Measurements from ENCODE around the gene STK32B. TPM values are rescaled to one million over a fixed set of nuclear protein-coding genes. Genes with fewer than 3 reads are reported as not detected.

The STK32B gene
- total and polyA plus RNA-seq, 2 donors (not counting 1 experiment from before 2014, with no cell fraction given), result 0.22 to 0.30 TPM

DNA sequence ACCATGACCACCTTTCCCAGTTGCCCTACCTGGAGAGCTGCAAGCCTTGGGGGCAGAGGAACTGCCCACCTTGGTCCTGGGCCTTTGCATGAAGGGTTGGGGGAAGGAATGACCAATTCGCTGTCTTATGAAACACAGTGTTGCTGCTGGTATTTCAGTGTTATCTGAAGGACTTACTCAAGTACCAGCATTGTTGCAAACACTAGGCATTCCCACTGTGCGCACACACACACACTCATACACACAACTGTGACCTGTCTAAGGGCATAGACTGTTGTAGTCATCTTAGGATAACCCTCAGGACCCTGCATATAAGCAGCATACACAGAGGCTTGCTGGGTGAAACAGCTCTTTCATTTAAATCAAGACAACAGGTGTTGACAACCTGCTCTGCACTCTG is 446.2 kb downstream of the STK32B start:
- Histone ChIP-seq H3K4me1 (ENCODE audit: control insufficient read depth in 2 of 2, insufficient read depth in 2 of 2, low read length in 2 of 2) (no peaks in the 10 kb centered on the region), H4K20me1 (ENCODE audit: control insufficient read depth, insufficient read depth, low read length, poor library complexity, severe bottlenecking) (no peaks in the 10 kb centered on the region), H3K9me3 (ENCODE audit: control extremely low read depth in 1 of 3, control insufficient read depth in 2 of 3, insufficient read depth in 1 of 3, low read length in 2 of 3) (no peaks in the 10 kb centered on the region), H3K36me3 (replicated peaks in 1 of 2; ENCODE audit: control extremely low read depth in 1 of 2, control insufficient read depth in 1 of 2, extremely low read depth in 1 of 2, insufficient read depth in 2 of 2, low read length in 1 of 2) (no peaks in the 10 kb centered on the region), H3K4me2 (replicated peaks; ENCODE audit: low read depth, low read length, poor library complexity, severe bottlenecking) (no peak overlapping the region), H3K9ac (ENCODE audit: low read length) (no peak overlapping the region), H3K27ac (ENCODE audit: low read length in 2 of 2) (no peak overlapping the region), H3K27me3 (replicated peaks in 1 of 4; ENCODE audit: control extremely low read depth in 1 of 4, control insufficient read depth in 3 of 4, insufficient read depth in 4 of 4, low read length in 3 of 4) (no peaks in the 10 kb centered on the region), H3K79me2 (ENCODE audit: control insufficient read depth, insufficient read depth, low read length) (no peaks in the 10 kb centered on the region), H3K4me3 (ENCODE audit: control extremely low read depth in 1 of 5, extremely low read depth in 1 of 5, insufficient read depth in 1 of 5, low read depth in 2 of 5, low read length in 4 of 5) (no peak overlapping the region), H2AFZ (ENCODE audit: insufficient read depth, low read depth, low read length, poor library complexity, severe bottlenecking) (no peak overlapping the region)
- ATAC-seq (ENCODE audit: low read depth) (no peak), DNase-seq (no peak)
- no peak for TF ChIP-seq EZH2 (IDR thresholded peaks at IDR 0.05; ENCODE audit: borderline replicate concordance, insufficient read depth, low read depth, low read length, poor library complexity, severe bottlenecking)
- TF ChIP-seq, protein P1, sequence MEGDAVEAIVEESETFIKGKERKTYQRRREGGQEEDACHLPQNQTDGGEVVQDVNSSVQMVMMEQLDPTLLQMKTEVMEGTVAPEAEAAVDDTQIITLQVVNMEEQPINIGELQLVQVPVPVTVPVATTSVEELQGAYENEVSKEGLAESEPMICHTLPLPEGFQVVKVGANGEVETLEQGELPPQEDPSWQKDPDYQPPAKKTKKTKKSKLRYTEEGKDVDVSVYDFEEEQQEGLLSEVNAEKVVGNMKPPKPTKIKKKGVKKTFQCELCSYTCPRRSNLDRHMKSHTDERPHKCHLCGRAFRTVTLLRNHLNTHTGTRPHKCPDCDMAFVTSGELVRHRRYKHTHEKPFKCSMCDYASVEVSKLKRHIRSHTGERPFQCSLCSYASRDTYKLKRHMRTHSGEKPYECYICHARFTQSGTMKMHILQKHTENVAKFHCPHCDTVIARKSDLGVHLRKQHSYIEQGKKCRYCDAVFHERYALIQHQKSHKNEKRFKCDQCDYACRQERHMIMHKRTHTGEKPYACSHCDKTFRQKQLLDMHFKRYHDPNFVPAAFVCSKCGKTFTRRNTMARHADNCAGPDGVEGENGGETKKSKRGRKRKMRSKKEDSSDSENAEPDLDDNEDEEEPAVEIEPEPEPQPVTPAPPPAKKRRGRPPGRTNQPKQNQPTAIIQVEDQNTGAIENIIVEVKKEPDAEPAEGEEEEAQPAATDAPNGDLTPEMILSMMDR (IDR thresholded peaks at IDR 0.05), result no peak
- ChIA-PET POLR2A (no interaction called here), CTCF (no interaction called here)
- intact Hi-C loops (cut with micrococcal nuclease), result no loop called here
- Mint-ChIP-seq H3K9me3 (ENCODE audit: insufficient read depth) (no peaks in the 10 kb centered on the region), H3K4me3 (no peak overlapping the region), H3K27ac (no peak overlapping the region), H3K4me1 (no peaks in the 10 kb centered on the region), H3K27me3 (no peaks in the 10 kb centered on the region)
- WGBS (ENCODE audit: insufficient coverage), result 56% methylated on average over 1 of the region's 2 CpGs

DNA sequence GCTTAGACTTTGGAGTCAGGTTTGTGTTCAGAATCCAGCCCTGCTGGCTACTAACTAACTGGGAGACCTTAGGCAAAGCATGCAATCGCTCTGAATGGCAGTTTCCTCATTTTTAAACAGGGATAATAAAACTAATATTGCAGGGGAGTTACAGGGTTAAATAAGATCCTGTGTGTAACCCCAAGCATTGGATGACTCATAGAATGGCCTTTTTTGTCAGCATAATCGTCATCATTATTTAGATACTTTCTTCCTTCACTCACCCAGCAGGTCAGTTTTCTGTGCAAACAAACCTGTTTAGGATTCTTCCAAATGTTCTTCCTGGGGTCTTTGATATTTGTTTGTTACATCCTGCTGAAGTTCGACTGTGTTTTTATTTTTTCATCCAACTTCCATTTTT is 448.9 kb downstream of the STK32B start:
- Histone ChIP-seq H3K4me3 (ENCODE audit: control extremely low read depth in 1 of 5, extremely low read depth in 1 of 5, insufficient read depth in 1 of 5, low read depth in 2 of 5, low read length in 4 of 5) (no peak overlapping the region), H3K27me3 (replicated peaks in 1 of 4; ENCODE audit: control extremely low read depth in 1 of 4, control insufficient read depth in 3 of 4, insufficient read depth in 4 of 4, low read length in 3 of 4) (no peaks in the 10 kb centered on the region), H3K4me2 (replicated peaks; ENCODE audit: low read depth, low read length, poor library complexity, severe bottlenecking) (no peak overlapping the region), H3K79me2 (ENCODE audit: control insufficient read depth, insufficient read depth, low read length) (no peaks in the 10 kb centered on the region), H3K36me3 (replicated peaks in 1 of 2; ENCODE audit: control extremely low read depth in 1 of 2, control insufficient read depth in 1 of 2, extremely low read depth in 1 of 2, insufficient read depth in 2 of 2, low read length in 1 of 2) (no peaks in the 10 kb centered on the region), H2AFZ (ENCODE audit: insufficient read depth, low read depth, low read length, poor library complexity, severe bottlenecking) (no peak overlapping the region), H4K20me1 (ENCODE audit: control insufficient read depth, insufficient read depth, low read length, poor library complexity, severe bottlenecking) (no peaks in the 10 kb centered on the region), H3K4me1 (ENCODE audit: control insufficient read depth in 2 of 2, insufficient read depth in 2 of 2, low read length in 2 of 2) (no peaks in the 10 kb centered on the region), H3K27ac (ENCODE audit: low read length in 2 of 2) (no peak overlapping the region), H3K9me3 (ENCODE audit: control extremely low read depth in 1 of 3, control insufficient read depth in 2 of 3, insufficient read depth in 1 of 3, low read length in 2 of 3) (peaks cover 0 to 4% (median 0%) of the 10 kb centered on the region in 3 donors), H3K9ac (ENCODE audit: low read length) (no peak overlapping the region)
- H3K27me3 Mint-ChIP-seq, result no peaks in the 10 kb centered on the region
- no peaks in the 10 kb centered on the region for H3K4me1 Mint-ChIP-seq
- no peak overlapping the region for H3K4me3 Mint-ChIP-seq
- intact Hi-C loops (cut with micrococcal nuclease), result no loop called here
- ChIA-PET POLR2A (no interaction called here), CTCF (no interaction called here)
- no peaks in the 10 kb centered on the region for H3K9me3 Mint-ChIP-seq (ENCODE audit: insufficient read depth)
- ATAC-seq (ENCODE audit: low read depth) (no peak), DNase-seq (no peak)
- no CpG with 5 or more reads among the region's 3 CpGs for WGBS (ENCODE audit: insufficient coverage)
- H3K27ac Mint-ChIP-seq, result no peak overlapping the region
- no peak for TF ChIP-seq EZH2 (IDR thresholded peaks at IDR 0.05; ENCODE audit: borderline replicate concordance, insufficient read depth, low read depth, low read length, poor library complexity, severe bottlenecking)
- TF ChIP-seq, protein P1 (IDR thresholded peaks at IDR 0.05), result no peak
